ENCODE data around the gene GMPS.
A peak's percentile ranks its signal among the peaks of the same experiment; 100 is the strongest.
"Not testable (repeated sequence)": the region's sequence is repeated elsewhere in the genome, so short reads cannot be mapped to it uniquely, and the experiment has no call there.

Gene GMPS

GRCh38 chr3:155876503-155876902, 6.1 kb downstream of the GMPS start:
- no peaks in the 10 kb centered on the region for H3K9me3 ChIP-seq (ENCODE audit: control insufficient read depth, low read length)
- peaks cover 10% of the 10 kb centered on the region for H3K4me1 ChIP-seq (ENCODE audit: control insufficient read depth, insufficient read depth, low read length)
- no peaks in the 10 kb centered on the region for H3K36me3 ChIP-seq (ENCODE audit: control insufficient read depth, insufficient read depth, low read length, severe bottlenecking)
- no peak for DNase-seq (ENCODE audit: low read depth)
- no peak overlapping the region for H3K4me3 ChIP-seq (ENCODE audit: low read length)
- no peak overlapping the region for H3K9ac ChIP-seq (ENCODE audit: low read length)
- H3K27me3 ChIP-seq (replicated peaks; ENCODE audit: control insufficient read depth, insufficient read depth, low read length), result no peaks in the 10 kb centered on the region

DNA sequence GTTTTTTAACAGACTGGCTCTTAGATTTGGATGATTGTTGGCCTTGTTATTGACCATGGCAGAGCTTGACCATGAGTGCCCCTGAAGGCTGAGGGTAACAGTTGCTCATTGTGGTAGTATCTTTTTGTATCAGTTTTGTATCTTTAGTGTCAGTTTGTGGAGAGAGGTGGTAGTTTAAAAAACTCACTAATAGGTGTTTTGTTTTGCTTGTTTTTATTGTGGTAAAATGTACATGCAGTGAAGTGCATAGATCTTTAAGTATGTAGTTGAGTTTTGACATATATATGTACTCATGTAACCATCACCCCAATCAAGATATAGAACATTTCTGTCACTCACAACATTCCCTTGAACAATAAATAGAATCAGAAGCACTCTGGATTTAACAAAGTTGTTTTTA, 9.8 kb downstream of the GMPS start:
- Histone ChIP-seq H3K9ac (ENCODE audit: low read length) (no peak overlapping the region), H3K4me1 (ENCODE audit: control insufficient read depth, insufficient read depth, low read length) (no peaks in the 10 kb centered on the region), H3K27me3 (replicated peaks; ENCODE audit: control insufficient read depth, insufficient read depth, low read length) (no peaks in the 10 kb centered on the region)

GRCh38 chr3:155884292-155884691, 13.8 kb downstream of the GMPS start:
- H3K27me3 ChIP-seq (replicated peaks; ENCODE audit: control insufficient read depth, insufficient read depth, low read length), result no peaks in the 10 kb centered on the region
- no peak overlapping the region for H3K4me3 ChIP-seq (ENCODE audit: low read length)
- no peaks in the 10 kb centered on the region for H3K36me3 ChIP-seq (ENCODE audit: control insufficient read depth, insufficient read depth, low read length, severe bottlenecking)
- no peaks in the 10 kb centered on the region for H3K9me3 ChIP-seq (ENCODE audit: control insufficient read depth, low read length)
- no peak overlapping the region for H3K9ac ChIP-seq (ENCODE audit: low read length)
- peaks cover 4% of the 10 kb centered on the region for H3K4me1 ChIP-seq (ENCODE audit: control insufficient read depth, insufficient read depth, low read length)
- no peak for DNase-seq (ENCODE audit: low read depth)

More for the DNA sequence above, 9.8 kb downstream of the GMPS start:
- no peak for DNase-seq (ENCODE audit: low read depth)
- Histone ChIP-seq H3K36me3 (ENCODE audit: control insufficient read depth, insufficient read depth, low read length, severe bottlenecking) (no peaks in the 10 kb centered on the region), H3K4me3 (ENCODE audit: low read length) (no peak overlapping the region), H3K9me3 (ENCODE audit: control insufficient read depth, low read length) (no peaks in the 10 kb centered on the region)

DNA sequence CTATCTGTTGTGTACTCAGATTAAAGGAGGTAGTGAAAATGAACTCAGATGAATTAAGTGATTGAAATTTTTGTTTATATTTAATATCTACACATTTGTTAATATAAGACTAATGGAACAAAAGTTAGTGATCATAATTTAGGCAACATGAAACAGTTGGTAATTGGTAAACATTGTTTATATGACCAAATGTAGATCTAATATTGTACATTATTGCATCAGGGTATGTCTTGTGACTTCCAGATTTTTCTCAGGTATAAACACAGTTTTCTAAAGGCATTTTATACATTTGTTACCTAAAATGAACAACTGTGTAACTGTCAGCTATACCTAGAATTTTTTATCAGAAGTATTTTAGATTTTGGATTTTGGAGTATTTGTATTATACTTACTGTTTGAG, 14.8 kb downstream of the GMPS start:
- no peaks in the 10 kb centered on the region for H3K36me3 ChIP-seq (ENCODE audit: control insufficient read depth, insufficient read depth, low read length, severe bottlenecking)
- no peaks in the 10 kb centered on the region for H3K27me3 ChIP-seq (replicated peaks; ENCODE audit: control insufficient read depth, insufficient read depth, low read length)
- no peak overlapping the region for H3K9ac ChIP-seq (ENCODE audit: low read length)
- no peak overlapping the region for H3K4me3 ChIP-seq (ENCODE audit: low read length)
- no peaks in the 10 kb centered on the region for H3K9me3 ChIP-seq (ENCODE audit: control insufficient read depth, low read length)
- no peak for DNase-seq (ENCODE audit: low read depth)
- peaks cover 9% of the 10 kb centered on the region for H3K4me1 ChIP-seq (ENCODE audit: control insufficient read depth, insufficient read depth, low read length)

DNA sequence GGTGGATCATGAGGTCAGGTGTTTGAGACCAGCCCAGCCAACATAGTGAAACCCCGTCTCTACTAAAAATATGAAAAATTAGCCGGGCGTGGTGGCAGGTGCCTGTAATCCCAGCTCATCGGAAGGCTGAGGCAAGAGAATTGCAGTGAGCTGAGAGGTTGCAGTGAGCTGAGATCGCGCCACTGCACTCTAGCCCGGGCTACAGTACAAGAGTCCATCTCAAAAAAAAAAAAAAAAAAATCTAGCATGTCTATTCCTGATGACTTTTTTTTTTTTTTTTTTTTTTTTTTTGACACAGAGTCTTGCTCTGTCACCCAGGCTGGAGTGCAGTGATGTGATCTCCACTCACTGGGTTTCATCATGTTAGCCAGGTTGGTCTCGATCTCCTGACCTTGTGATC, 15.9 kb downstream of the GMPS start:
- H3K9ac ChIP-seq (ENCODE audit: low read length); H3K27me3 ChIP-seq (replicated peaks; ENCODE audit: control insufficient read depth, insufficient read depth, low read length); H3K4me3 ChIP-seq (ENCODE audit: low read length); H3K36me3 ChIP-seq (ENCODE audit: control insufficient read depth, insufficient read depth, low read length, severe bottlenecking); H3K9me3 ChIP-seq (ENCODE audit: control insufficient read depth, low read length); DNase-seq (ENCODE audit: low read depth): not testable (repeated sequence)
- H3K4me1 ChIP-seq (ENCODE audit: control insufficient read depth, insufficient read depth, low read length), result peaks cover 20% of the 10 kb centered on the region

- Histone ChIP-seq H3K36me3 (ENCODE audit: control insufficient read depth, insufficient read depth, low read length, severe bottlenecking) (no peaks in the 10 kb centered on the region), H3K4me1 (ENCODE audit: control insufficient read depth, insufficient read depth, low read length) (peaks cover 20% of the 10 kb centered on the region), H3K4me3 (ENCODE audit: low read length) (no peak overlapping the region), H3K9me3 (ENCODE audit: control insufficient read depth, low read length) (no peaks in the 10 kb centered on the region), H3K9ac (ENCODE audit: low read length) (no peak overlapping the region), H3K27me3 (replicated peaks; ENCODE audit: control insufficient read depth, insufficient read depth, low read length) (no peaks in the 10 kb centered on the region)
- no peak for DNase-seq (ENCODE audit: low read depth)
Observed at GRCh38 chr3:155886915-155887314, 16.5 kb downstream of the GMPS start.

DNA sequence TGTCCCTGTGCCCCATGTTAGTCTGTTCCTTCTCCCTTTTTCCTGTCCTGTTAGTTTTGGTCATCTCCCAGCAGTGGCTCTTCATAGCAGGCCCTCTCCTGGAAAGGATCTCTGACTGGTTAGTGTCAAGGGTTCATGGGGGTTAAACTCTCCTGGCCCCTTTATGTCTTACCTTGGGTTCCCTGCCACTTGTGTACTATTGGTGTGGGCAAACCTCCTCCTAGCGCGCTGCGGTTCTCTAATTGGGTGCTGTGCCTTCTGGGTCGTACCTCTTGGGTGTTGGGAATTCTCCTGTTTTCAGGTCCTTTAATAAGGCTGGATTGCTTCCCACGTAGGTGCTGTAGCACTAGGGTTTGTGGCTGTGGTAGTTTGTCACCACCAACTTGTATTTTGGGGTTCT, 18.8 kb downstream of the GMPS start:
- no peak overlapping the region for H3K4me3 ChIP-seq (ENCODE audit: low read length)
- H3K27me3 ChIP-seq (replicated peaks; ENCODE audit: control insufficient read depth, insufficient read depth, low read length), result no peaks in the 10 kb centered on the region
- H3K9ac ChIP-seq (ENCODE audit: low read length), result no peak overlapping the region
- H3K4me1 ChIP-seq (ENCODE audit: control insufficient read depth, insufficient read depth, low read length), result peaks cover 20% of the 10 kb centered on the region
- H3K36me3 ChIP-seq (ENCODE audit: control insufficient read depth, insufficient read depth, low read length, severe bottlenecking), result no peaks in the 10 kb centered on the region
- H3K9me3 ChIP-seq (ENCODE audit: control insufficient read depth, low read length), result no peaks in the 10 kb centered on the region
- no peak for DNase-seq (ENCODE audit: low read depth)

GRCh38 chr3:155889952-155890351, 19.5 kb downstream of the GMPS start:
- no peaks in the 10 kb centered on the region for H3K9me3 ChIP-seq (ENCODE audit: control insufficient read depth, low read length)
- H3K36me3 ChIP-seq (ENCODE audit: control insufficient read depth, insufficient read depth, low read length, severe bottlenecking), result peaks cover 4% of the 10 kb centered on the region
- DNase-seq (ENCODE audit: low read depth), result peak; percentile 7
- H3K4me3 ChIP-seq (ENCODE audit: low read length), result no peak overlapping the region
- peak overlapping the region; percentile 29 for H3K9ac ChIP-seq (ENCODE audit: low read length)
- H3K27me3 ChIP-seq (replicated peaks; ENCODE audit: control insufficient read depth, insufficient read depth, low read length), result no peaks in the 10 kb centered on the region
- H3K4me1 ChIP-seq (ENCODE audit: control insufficient read depth, insufficient read depth, low read length), result peaks cover 20% of the 10 kb centered on the region

- no peaks in the 10 kb centered on the region for H3K9me3 ChIP-seq (ENCODE audit: control insufficient read depth, low read length)
- H3K4me1 ChIP-seq (ENCODE audit: control insufficient read depth, insufficient read depth, low read length), result peaks cover 20% of the 10 kb centered on the region
- H3K9ac ChIP-seq (ENCODE audit: low read length), result peak overlapping the region; percentile 29
- H3K4me3 ChIP-seq (ENCODE audit: low read length), result peak overlapping the region; percentile 40
- DNase-seq (ENCODE audit: low read depth), result peak; percentile 44
- peaks cover 6% of the 10 kb centered on the region for H3K36me3 ChIP-seq (ENCODE audit: control insufficient read depth, insufficient read depth, low read length, severe bottlenecking)
- no peaks in the 10 kb centered on the region for H3K27me3 ChIP-seq (replicated peaks; ENCODE audit: control insufficient read depth, insufficient read depth, low read length)
Observed at GRCh38 chr3:155890671-155891190, 20.3 kb downstream of the GMPS start.

DNA sequence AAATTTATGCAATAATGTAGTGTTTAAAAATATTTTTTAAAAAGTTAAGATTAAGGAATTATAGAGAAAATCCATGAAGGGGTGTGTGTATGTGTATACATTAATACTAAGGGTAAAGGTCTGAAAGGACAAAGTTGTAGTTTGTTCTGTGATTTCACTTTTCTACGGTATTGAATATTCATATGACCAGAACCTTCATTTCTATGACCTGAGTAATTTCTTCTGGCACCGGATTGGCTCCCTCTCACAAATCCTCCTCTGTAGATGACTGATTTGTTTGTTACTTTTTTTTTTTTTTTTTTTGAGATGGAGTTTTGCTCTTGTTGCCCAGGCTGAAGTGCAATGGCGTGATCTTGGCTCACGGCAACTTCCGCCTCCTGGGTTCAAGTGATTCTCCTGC, 20.9 kb downstream of the GMPS start:
- H3K9me3 ChIP-seq (ENCODE audit: control insufficient read depth, low read length), result no peaks in the 10 kb centered on the region
- no peak for DNase-seq (ENCODE audit: low read depth)
- peaks cover 20% of the 10 kb centered on the region for H3K4me1 ChIP-seq (ENCODE audit: control insufficient read depth, insufficient read depth, low read length)
- no peak overlapping the region for H3K9ac ChIP-seq (ENCODE audit: low read length)
- H3K4me3 ChIP-seq (ENCODE audit: low read length), result peak overlapping the region; percentile 40
- no peaks in the 10 kb centered on the region for H3K27me3 ChIP-seq (replicated peaks; ENCODE audit: control insufficient read depth, insufficient read depth, low read length)
- H3K36me3 ChIP-seq (ENCODE audit: control insufficient read depth, insufficient read depth, low read length, severe bottlenecking), result peaks cover 9% of the 10 kb centered on the region

DNA sequence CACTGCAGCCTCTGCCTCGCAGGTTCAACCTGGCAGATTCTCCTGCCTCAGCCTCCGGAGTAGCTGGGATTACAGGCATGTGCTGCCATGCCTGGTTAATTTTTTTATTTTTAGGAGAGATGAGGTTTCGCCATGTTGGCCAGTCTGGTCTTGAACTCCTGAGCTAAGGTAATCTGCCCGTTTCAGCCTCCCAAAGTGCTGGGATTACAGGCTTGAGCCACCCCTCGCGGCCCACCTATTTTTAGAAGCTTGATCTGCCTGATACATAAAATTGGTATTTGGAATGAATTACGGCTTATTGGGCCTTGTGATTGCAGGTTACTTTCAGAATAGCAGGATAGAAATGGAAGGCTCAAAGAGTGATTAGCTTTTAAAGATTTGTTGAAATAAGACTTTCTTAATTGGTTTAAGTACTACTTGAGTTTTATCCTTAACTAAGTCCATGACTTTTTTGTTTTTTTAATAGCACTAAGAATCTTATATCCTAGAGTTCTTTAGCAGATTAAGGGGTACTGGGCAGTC, 25.0 kb downstream of the GMPS start:
- no peak overlapping the region for H3K9ac ChIP-seq (ENCODE audit: low read length)
- peaks cover 9% of the 10 kb centered on the region for H3K4me1 ChIP-seq (ENCODE audit: control insufficient read depth, insufficient read depth, low read length)
- H3K4me3 ChIP-seq (ENCODE audit: low read length), result no peak overlapping the region
- H3K9me3 ChIP-seq (ENCODE audit: control insufficient read depth, low read length), result no peaks in the 10 kb centered on the region
- peaks cover 44% of the 10 kb centered on the region for H3K36me3 ChIP-seq (ENCODE audit: control insufficient read depth, insufficient read depth, low read length, severe bottlenecking)
- DNase-seq (ENCODE audit: low read depth), result no peak
- H3K27me3 ChIP-seq (replicated peaks; ENCODE audit: control insufficient read depth, insufficient read depth, low read length), result no peaks in the 10 kb centered on the region

DNA sequence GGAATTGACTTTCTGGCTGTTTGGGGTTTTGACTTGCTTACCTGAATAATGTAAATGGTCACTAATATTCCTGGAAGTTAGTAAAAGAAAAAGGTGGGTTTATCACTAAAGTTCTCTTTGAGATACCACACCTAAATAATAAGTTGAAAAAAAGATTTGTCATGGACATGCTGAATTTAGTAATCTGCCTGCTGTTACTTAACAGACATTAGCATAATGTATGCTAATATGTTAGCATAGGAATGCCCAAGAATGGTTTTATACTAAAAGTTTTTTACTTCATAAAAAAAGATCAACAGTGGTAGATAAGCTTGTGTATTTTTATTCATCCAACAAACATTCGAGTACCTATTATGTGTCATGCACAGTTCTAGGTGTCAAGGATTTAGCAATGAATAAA, 36.5 kb downstream of the GMPS start:
- Histone ChIP-seq H3K4me3 (ENCODE audit: low read length) (no peak overlapping the region), H3K27me3 (replicated peaks; ENCODE audit: control insufficient read depth, insufficient read depth, low read length) (no peaks in the 10 kb centered on the region), H3K9ac (ENCODE audit: low read length) (no peak overlapping the region), H3K4me1 (ENCODE audit: control insufficient read depth, insufficient read depth, low read length) (peaks cover 2% of the 10 kb centered on the region), H3K9me3 (ENCODE audit: control insufficient read depth, low read length) (no peaks in the 10 kb centered on the region), H3K36me3 (ENCODE audit: control insufficient read depth, insufficient read depth, low read length, severe bottlenecking) (peaks cover 47% of the 10 kb centered on the region)
- no peak for DNase-seq (ENCODE audit: low read depth)
